Right atrium auricular region (tissue), 2 donors: ENCODE measurements around the gene CDK4. TPM values are rescaled to one million over a fixed set of nuclear protein-coding genes. Genes with fewer than 3 reads are reported as not detected.
"Not testable (repeated sequence)": the region's sequence is repeated elsewhere in the genome, so short reads cannot be mapped to it uniquely, and the experiment has no call there.

Source experiments
- DNase-seq: peaks from one replicate; pipeline ENCODE4 v3.0.0-alpha.2; 2019; ENCODE audit warnings: low spot score
- H3K27ac ChIP-seq, 2 donors: fragments of 200-600 bp; sonication (generic); 1 replicate in 1 of 2; 2 replicates in 1 of 2; pipeline ENCODE4 v1.5.1; 2016 to 2019
- H3K27me3 ChIP-seq, 2 donors: fragments of 200-600 bp; sonication (generic); one replicate each; pipeline versions ENCODE4 v1.5.1 to v1.6.0; 2017 to 2019
- H3K36me3 ChIP-seq: fragments of 200-600 bp; sonication (generic); one replicate; pipeline ENCODE4 v1.5.1; 2016
- H3K4me1 ChIP-seq, 2 donors: fragments of 200-600 bp; sonication (generic); one replicate each; pipeline versions ENCODE4 v1.5.1 to v1.6.0; 2017 to 2019
- H3K4me3 ChIP-seq, 2 donors: fragments of 200-600 bp; sonication (generic); 1 replicate in 1 of 2; 2 replicates in 1 of 2; pipeline ENCODE4 v1.5.1; 2017 to 2019; ENCODE audit warnings: mild to moderate bottlenecking in 1 of 2, moderate library complexity in 1 of 2
- H3K9me3 ChIP-seq, 2 donors: fragments of 200-600 bp; sonication (generic); one replicate each; pipeline ENCODE4 v1.5.1; 2019
- CTCF ChIP-seq, 2 donors: fragments of 200-600 bp; sonication (generic); IDR thresholded peaks; one replicate each; pipeline ENCODE4 v1.5.1; 2019; ENCODE audit warnings: antibody characterized with exemption in 2 of 2
- total RNA-seq, 2 donors: library from RNA; depleted of rRNA; stranded (reverse); fragments of >200 nt; gene quantifications; one replicate each; pipeline ENCODE4 v1.1.0, GENCODE V29; 2016

Gene CDK4
- total RNA-seq, 2 donors from 2014 or later: 32.1 to 59.7 TPM

GRCh38 chr12:57776247-57776587 lies 24.1 kb upstream of the CDK4 start:
- TF ChIP-seq CTCF (IDR thresholded peaks at IDR 0.05): no peak
- Histone ChIP-seq H3K27ac (no peak overlapping the region), H3K27me3 (no peaks in the 10 kb centered on the region), H3K4me1 (peaks cover 0 to 20% of the 10 kb centered on the region in 2 donors), H3K9me3 (no peaks in the 10 kb centered on the region), H3K4me3 (no peak overlapping the region), H3K36me3 (no peaks in the 10 kb centered on the region)
- DNase-seq: no peak

GRCh38 chr12:57775563-57776246 lies 23.6 kb upstream of the CDK4 start:
- no peaks in the 10 kb centered on the region for H3K9me3 ChIP-seq
- H3K4me3 ChIP-seq: no peak overlapping the region

GRCh38 chr12:57775044-57775443 lies 22.9 kb upstream of the CDK4 start:
- Histone ChIP-seq H3K9me3 (no peaks in the 10 kb centered on the region), H3K27ac (no peak overlapping the region), H3K27me3 (no peaks in the 10 kb centered on the region), H3K36me3 (peaks cover 5% of the 10 kb centered on the region), H3K4me1 (peaks cover 0 to 25% of the 10 kb centered on the region in 2 donors), H3K4me3 (no peak overlapping the region)
- DNase-seq: no peak
- TF ChIP-seq CTCF (IDR thresholded peaks at IDR 0.05): no peak

More at GRCh38 chr12:57775563-57776246, 23.6 kb upstream of the CDK4 start:
- no peak overlapping the region for H3K27ac ChIP-seq
- H3K4me1 ChIP-seq: peaks cover 0 to 25% of the 10 kb centered on the region in 2 donors
- H3K27me3 ChIP-seq: no peaks in the 10 kb centered on the region
- no peaks in the 10 kb centered on the region for H3K36me3 ChIP-seq
- no peak for DNase-seq
- TF ChIP-seq CTCF (IDR thresholded peaks at IDR 0.05): no peak

GRCh38 chr12:57774634-57775033 lies 22.5 kb upstream of the CDK4 start:
- not testable (repeated sequence) for H3K27ac ChIP-seq, DNase-seq, H3K9me3 ChIP-seq, H3K27me3 ChIP-seq, H3K4me3 ChIP-seq, H3K36me3 ChIP-seq
- peaks cover 0 to 25% of the 10 kb centered on the region in 2 donors for H3K4me1 ChIP-seq

GRCh38 chr12:57772429-57773322 lies 20.6 kb upstream of the CDK4 start, which contains the start of gene EEF1AKMT3:
Gene EEF1AKMT3, plus strand, starts transcription at chr12:57772614. Its CDS starts 111 bp downstream, at chr12:57772725.
- TF ChIP-seq CTCF (IDR thresholded peaks at IDR 0.05): no peak

GRCh38 chr12:57771873-57772428 lies 19.8 kb upstream of the CDK4 start, which contains the start of gene METTL1:
Gene METTL1, minus strand, starts transcription at chr12:57772105. Its CDS starts 22 bp downstream, at chr12:57772083.
- Histone ChIP-seq H3K4me1 (peaks cover 0 to 28% of the 10 kb centered on the region in 2 donors), H3K9me3 (no peaks in the 10 kb centered on the region), H3K4me3 (peak within 1 kb of the TSS; percentile 61 to 89), H3K27me3 (no peaks in the 10 kb centered on the region), H3K27ac (peak within 1 kb of the TSS; percentile 93 to 94), H3K36me3 (peaks cover 16% of the 10 kb centered on the region)
- no peak for TF ChIP-seq CTCF (IDR thresholded peaks at IDR 0.05)
- DNase-seq: peak; percentile 97

More at GRCh38 chr12:57772429-57773322, 20.6 kb upstream of the CDK4 start, which contains the start of gene EEF1AKMT3:
- Histone ChIP-seq H3K9me3 (no peaks in the 10 kb centered on the region), H3K4me3 (peak within 1 kb of the TSS; percentile 61 to 89), H3K27me3 (no peaks in the 10 kb centered on the region), H3K4me1 (peaks cover 0 to 25% of the 10 kb centered on the region in 2 donors), H3K36me3 (peaks cover 16% of the 10 kb centered on the region), H3K27ac (peak within 1 kb of the TSS; percentile 93 to 94)
- DNase-seq: no peak
